ENCODE measurements around the gene PNMA8A.

Gene PNMA8A

DNA sequence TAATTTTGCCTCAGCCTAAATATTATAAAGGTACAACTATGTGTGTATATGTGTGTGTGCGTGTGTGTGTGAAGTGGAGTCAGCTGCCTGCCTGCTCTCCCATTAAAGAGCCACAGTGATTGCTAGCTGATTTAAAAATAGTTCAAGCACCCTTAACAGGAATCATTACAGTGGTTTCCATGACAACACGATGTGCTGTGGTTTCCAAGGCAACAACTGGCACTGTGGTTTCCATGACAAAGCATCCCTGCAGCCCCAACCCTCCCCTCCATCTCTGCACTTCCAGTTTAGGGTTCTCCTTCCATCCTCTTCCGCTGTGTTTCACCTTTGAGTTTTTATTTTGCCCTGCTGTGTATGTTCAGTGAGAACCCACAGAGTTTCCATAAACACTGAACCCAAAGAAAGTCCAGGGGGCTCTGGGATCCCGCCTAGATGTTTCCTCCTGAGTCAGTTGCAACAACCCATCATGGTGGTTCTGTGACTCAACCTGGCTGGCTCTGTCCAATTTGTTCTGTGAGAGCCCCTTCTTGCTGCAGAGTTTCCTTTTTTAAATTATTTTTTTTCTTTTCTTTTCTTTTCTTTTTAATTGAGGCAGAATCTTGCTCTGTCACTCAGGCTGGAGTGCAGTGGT, 7.1 kb upstream of the PNMA8A start:
- TF ChIP-seq POLR2AphosphoS5 (IDR thresholded peaks at IDR 0.05; ENCODE audit: low read depth) (no peak), GABPA (IDR thresholded peaks at IDR 0.05; ENCODE audit: low read depth) (no peak), SPI1 (IDR thresholded peaks at IDR 0.05; ENCODE audit: borderline replicate concordance, low read depth) (no peak)
- TF ChIP-seq, protein P1, sequence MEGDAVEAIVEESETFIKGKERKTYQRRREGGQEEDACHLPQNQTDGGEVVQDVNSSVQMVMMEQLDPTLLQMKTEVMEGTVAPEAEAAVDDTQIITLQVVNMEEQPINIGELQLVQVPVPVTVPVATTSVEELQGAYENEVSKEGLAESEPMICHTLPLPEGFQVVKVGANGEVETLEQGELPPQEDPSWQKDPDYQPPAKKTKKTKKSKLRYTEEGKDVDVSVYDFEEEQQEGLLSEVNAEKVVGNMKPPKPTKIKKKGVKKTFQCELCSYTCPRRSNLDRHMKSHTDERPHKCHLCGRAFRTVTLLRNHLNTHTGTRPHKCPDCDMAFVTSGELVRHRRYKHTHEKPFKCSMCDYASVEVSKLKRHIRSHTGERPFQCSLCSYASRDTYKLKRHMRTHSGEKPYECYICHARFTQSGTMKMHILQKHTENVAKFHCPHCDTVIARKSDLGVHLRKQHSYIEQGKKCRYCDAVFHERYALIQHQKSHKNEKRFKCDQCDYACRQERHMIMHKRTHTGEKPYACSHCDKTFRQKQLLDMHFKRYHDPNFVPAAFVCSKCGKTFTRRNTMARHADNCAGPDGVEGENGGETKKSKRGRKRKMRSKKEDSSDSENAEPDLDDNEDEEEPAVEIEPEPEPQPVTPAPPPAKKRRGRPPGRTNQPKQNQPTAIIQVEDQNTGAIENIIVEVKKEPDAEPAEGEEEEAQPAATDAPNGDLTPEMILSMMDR (IDR thresholded peaks at IDR 0.05; ENCODE audit: insufficient read depth, low read length), result no peak
- TF ChIP-seq, protein P2, sequence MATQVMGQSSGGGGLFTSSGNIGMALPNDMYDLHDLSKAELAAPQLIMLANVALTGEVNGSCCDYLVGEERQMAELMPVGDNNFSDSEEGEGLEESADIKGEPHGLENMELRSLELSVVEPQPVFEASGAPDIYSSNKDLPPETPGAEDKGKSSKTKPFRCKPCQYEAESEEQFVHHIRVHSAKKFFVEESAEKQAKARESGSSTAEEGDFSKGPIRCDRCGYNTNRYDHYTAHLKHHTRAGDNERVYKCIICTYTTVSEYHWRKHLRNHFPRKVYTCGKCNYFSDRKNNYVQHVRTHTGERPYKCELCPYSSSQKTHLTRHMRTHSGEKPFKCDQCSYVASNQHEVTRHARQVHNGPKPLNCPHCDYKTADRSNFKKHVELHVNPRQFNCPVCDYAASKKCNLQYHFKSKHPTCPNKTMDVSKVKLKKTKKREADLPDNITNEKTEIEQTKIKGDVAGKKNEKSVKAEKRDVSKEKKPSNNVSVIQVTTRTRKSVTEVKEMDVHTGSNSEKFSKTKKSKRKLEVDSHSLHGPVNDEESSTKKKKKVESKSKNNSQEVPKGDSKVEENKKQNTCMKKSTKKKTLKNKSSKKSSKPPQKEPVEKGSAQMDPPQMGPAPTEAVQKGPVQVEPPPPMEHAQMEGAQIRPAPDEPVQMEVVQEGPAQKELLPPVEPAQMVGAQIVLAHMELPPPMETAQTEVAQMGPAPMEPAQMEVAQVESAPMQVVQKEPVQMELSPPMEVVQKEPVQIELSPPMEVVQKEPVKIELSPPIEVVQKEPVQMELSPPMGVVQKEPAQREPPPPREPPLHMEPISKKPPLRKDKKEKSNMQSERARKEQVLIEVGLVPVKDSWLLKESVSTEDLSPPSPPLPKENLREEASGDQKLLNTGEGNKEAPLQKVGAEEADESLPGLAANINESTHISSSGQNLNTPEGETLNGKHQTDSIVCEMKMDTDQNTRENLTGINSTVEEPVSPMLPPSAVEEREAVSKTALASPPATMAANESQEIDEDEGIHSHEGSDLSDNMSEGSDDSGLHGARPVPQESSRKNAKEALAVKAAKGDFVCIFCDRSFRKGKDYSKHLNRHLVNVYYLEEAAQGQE (IDR thresholded peaks at IDR 0.05; ENCODE audit: insufficient replicate concordance, low read depth), result no peak
- no peak for DNase-seq (ENCODE audit: low read depth in 1 of 2, low spot score in 1 of 2)
- Histone ChIP-seq H3K27ac (replicated peaks) (no peak overlapping the region), H3K4me3 (replicated peaks; ENCODE audit: insufficient read depth, low read length) (no peak overlapping the region), H3K27me3 (ENCODE audit: insufficient read depth, poor library complexity, severe bottlenecking) (peaks cover 12% of the 10 kb centered on the region)

DNA sequence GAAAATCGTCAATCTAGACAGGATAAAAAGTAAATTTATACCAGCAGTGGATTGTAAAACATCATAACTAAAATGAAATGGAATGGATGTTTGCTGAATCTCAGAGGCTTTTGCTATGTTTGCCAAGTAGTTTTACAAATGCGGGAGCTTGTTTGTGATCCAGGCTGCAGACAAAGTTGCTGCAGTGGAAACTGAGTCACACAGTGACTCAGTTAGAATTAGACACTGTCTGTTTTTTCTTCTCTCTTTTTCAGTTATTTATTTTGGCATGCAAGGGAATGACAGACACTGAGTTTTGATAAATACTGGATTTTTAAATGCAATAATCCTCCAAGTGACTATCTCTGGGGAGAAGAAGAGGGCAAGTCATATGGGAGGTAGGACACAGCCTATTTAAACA, 4.6 kb upstream of the PNMA8A start:
- H3K27me3 ChIP-seq (ENCODE audit: insufficient read depth, poor library complexity, severe bottlenecking), result peaks cover 19% of the 10 kb centered on the region
- no peak for TF ChIP-seq GABPA (IDR thresholded peaks at IDR 0.05; ENCODE audit: low read depth)
- no peak overlapping the region for H3K27ac ChIP-seq (replicated peaks)
- no peak overlapping the region for H3K4me3 ChIP-seq (replicated peaks; ENCODE audit: insufficient read depth, low read length)
- no peak for DNase-seq (ENCODE audit: low read depth in 1 of 2, low spot score in 1 of 2)

DNA sequence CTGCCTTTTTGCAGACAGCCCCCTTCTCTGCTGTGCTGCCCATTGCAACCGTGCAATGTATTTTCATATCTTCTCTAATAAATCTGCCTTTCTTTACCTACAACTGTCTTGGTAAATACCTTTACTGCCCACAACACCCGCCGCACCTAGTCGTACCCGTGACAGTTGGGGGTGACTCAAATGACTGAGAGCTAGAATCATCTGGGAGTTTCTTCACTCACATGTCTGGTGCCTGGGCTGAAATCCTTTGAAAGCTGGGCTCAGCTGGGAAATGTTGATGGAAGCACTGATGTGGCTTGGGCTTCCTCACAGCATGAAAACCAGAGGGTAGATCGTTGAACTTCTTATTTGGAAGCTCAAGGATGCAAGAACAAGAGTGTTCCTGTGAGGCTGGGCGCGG, 2.8 kb upstream of the PNMA8A start:
- Histone ChIP-seq H3K27me3 (ENCODE audit: insufficient read depth, poor library complexity, severe bottlenecking) (peaks cover 16% of the 10 kb centered on the region), H3K4me3 (replicated peaks; ENCODE audit: insufficient read depth, low read length) (no peak overlapping the region), H3K27ac (replicated peaks) (no peak overlapping the region)
- TF ChIP-seq POLR2AphosphoS5 (IDR thresholded peaks at IDR 0.05; ENCODE audit: low read depth) (no peak), SPI1 (IDR thresholded peaks at IDR 0.05; ENCODE audit: borderline replicate concordance, low read depth) (no peak), GABPA (IDR thresholded peaks at IDR 0.05; ENCODE audit: low read depth) (no peak)
- TF ChIP-seq, protein P2 (IDR thresholded peaks at IDR 0.05; ENCODE audit: insufficient replicate concordance, low read depth), result no peak
- TF ChIP-seq, protein P1 (IDR thresholded peaks at IDR 0.05; ENCODE audit: insufficient read depth, low read length), result no peak
- no peak for DNase-seq (ENCODE audit: low read depth in 1 of 2, low spot score in 1 of 2)

DNA sequence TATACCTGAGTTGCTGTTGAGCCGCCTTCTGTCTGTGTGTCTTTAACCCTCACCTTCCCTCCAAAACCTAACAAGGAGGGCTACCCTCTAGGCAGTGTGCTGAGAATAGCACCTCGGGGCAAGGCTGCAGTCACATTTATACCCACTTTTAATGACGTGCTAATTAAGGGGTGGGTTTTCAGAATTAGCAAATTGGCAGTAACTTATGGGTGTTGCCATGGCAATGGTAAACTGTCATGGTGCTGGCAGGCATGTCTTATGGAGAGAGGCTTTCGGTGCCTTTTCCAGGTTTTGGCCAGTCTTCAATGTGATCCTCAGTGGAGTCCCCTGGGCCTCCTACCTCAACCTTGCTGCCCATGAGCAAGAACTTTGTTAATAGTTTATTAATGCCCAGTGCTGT, 1.2 kb upstream of the PNMA8A start:
- TF ChIP-seq POLR2AphosphoS5 (IDR thresholded peaks at IDR 0.05; ENCODE audit: low read depth) (no peak), GABPA (IDR thresholded peaks at IDR 0.05; ENCODE audit: low read depth) (no peak)
- TF ChIP-seq, protein P2 (IDR thresholded peaks at IDR 0.05; ENCODE audit: insufficient replicate concordance, low read depth), result no peak
- H3K4me3 ChIP-seq (replicated peaks; ENCODE audit: insufficient read depth, low read length), result no peak overlapping the region
- H3K27ac ChIP-seq (replicated peaks), result no peak overlapping the region
- H3K27me3 ChIP-seq (ENCODE audit: insufficient read depth, poor library complexity, severe bottlenecking), result peaks cover 16% of the 10 kb centered on the region
- DNase-seq (ENCODE audit: low read depth in 1 of 2, low spot score in 1 of 2), result no peak

Data from HL-60 (cell line).